ENCODE measurements around the gene THSD7B. TPM values are rescaled to one million over a fixed set of nuclear protein-coding genes. Genes with fewer than 3 reads are reported as not detected.

The THSD7B gene
- total and polyA plus RNA-seq, 2 of the 8 experiments (the other 6 are each of a cell fraction or from before 2014, with no cell fraction given): 0.60 to 2.9 TPM

GRCh38 chr2:136891100-136891499, 125.8 kb downstream of the THSD7B start:
- no peak overlapping the region for H2AFZ ChIP-seq (ENCODE audit: low read length)
- H4K5ac ChIP-seq (ENCODE audit: insufficient read length, low read depth, low read length): no peak overlapping the region
- 71% methylated on average over 1 of the region's 1 CpG; no CpG with 5 or more reads in 1 of the 2 experiments for WGBS, 2 experiments (ENCODE audit: extremely low coverage in 1 of 2, insufficient coverage in 1 of 2, insufficient read length in 1 of 2, insufficient replicate concordance in 2 of 2, low coverage in 1 of 2, low lambda C conversion rate in 2 of 2, missing lambda C conversion rate in 1 of 2)
- no peak overlapping the region for H3K4ac ChIP-seq (replicated peaks; ENCODE audit: insufficient read length, low read depth, low read length)
- no peak overlapping the region for H2BK12ac ChIP-seq (ENCODE audit: low read depth, low read length)
- DNase-seq (ENCODE audit: low read depth in 1 of 2, low spot score in 2 of 2) (no peak), FAIRE-seq (no peak)
- H3K79me2 ChIP-seq (ENCODE audit: control insufficient read depth in 1 of 2, insufficient read depth in 2 of 2, low read length in 2 of 2): no peaks in the 10 kb centered on the region
- no peak overlapping the region for H2BK20ac ChIP-seq (ENCODE audit: low read length)
- no peak overlapping the region for H3K4me2 ChIP-seq (ENCODE audit: insufficient read depth in 1 of 2, low read depth in 2 of 2, low read length in 2 of 2)
- H3K9me3 ChIP-seq (ENCODE audit: insufficient read depth in 2 of 2, low read depth in 1 of 2, low read length in 1 of 2): no peaks in the 10 kb centered on the region
- H3K14ac ChIP-seq (ENCODE audit: insufficient read length): no peak overlapping the region
- H3K4me1 ChIP-seq (replicated peaks in 1 of 4; ENCODE audit: control insufficient read depth in 3 of 4, insufficient read depth in 4 of 4, low read length in 3 of 4): no peaks in the 10 kb centered on the region
- no peak overlapping the region for H4K91ac ChIP-seq (replicated peaks; ENCODE audit: insufficient read length, low read length)
- no peak overlapping the region for H2BK120ac ChIP-seq (replicated peaks; ENCODE audit: low read depth, low read length)
- no peak overlapping the region for H3K18ac ChIP-seq (ENCODE audit: extremely low read depth, low read length)
- H3K4me3 ChIP-seq (ENCODE audit: extremely low read depth in 1 of 4, insufficient read depth in 2 of 4, low read depth in 3 of 4, low read length in 4 of 4): no peak overlapping the region
- no peak overlapping the region for H3K23ac ChIP-seq (ENCODE audit: insufficient read length)
- no peak overlapping the region for H2AK5ac ChIP-seq (ENCODE audit: low read depth, low read length)
- no peaks in the 10 kb centered on the region for H3K23me2 ChIP-seq (ENCODE audit: low read depth, low read length)
- H2BK15ac ChIP-seq (ENCODE audit: low read length): no peak overlapping the region
- H3K9ac ChIP-seq (replicated peaks in 1 of 4; ENCODE audit: extremely low read depth in 1 of 4, low read depth in 3 of 4, low read length in 3 of 4): no peak overlapping the region
- H2BK5ac ChIP-seq (ENCODE audit: low read depth, low read length): no peak overlapping the region
- H3K79me1 ChIP-seq (ENCODE audit: low read depth, low read length): no peaks in the 10 kb centered on the region
- H3K27me3 ChIP-seq (replicated peaks in 1 of 4; ENCODE audit: control insufficient read depth in 3 of 4, extremely low read depth in 1 of 4, insufficient read depth in 3 of 4, low read length in 3 of 4): peaks cover 0 to 1% (median 0%) of the 10 kb centered on the region in 4 experiments; a peak in 1 of 7 replicates
- no peaks in the 10 kb centered on the region for H3K36me3 ChIP-seq (ENCODE audit: control insufficient read depth in 2 of 4, insufficient read depth in 4 of 4, low read length in 3 of 4)
- H4K8ac ChIP-seq (ENCODE audit: extremely low read depth, insufficient read depth, low read length): no peak overlapping the region
- no peaks in the 10 kb centered on the region for H4K20me1 ChIP-seq (replicated peaks in 1 of 2; ENCODE audit: control insufficient read depth in 1 of 2, insufficient read depth in 2 of 2, low read length in 2 of 2)
- no peak overlapping the region for H3K56ac ChIP-seq (replicated peaks; ENCODE audit: insufficient read length, low read depth, low read length)
- ChIA-PET POLR2A (ENCODE audit: partially characterized antibody) (no interaction called here), CTCF (ENCODE audit: partially characterized antibody) (interaction anchor here (1.1 to 1.8 kb wide), 3 partner anchors 9 to 152 kb away, joined by 3 to 7 read pairs (median 3); no protein-coding TSS in a partner anchor)
- no peak overlapping the region for H3K27ac ChIP-seq (ENCODE audit: low read depth, low read length)
- TF ChIP-seq, protein P1, sequence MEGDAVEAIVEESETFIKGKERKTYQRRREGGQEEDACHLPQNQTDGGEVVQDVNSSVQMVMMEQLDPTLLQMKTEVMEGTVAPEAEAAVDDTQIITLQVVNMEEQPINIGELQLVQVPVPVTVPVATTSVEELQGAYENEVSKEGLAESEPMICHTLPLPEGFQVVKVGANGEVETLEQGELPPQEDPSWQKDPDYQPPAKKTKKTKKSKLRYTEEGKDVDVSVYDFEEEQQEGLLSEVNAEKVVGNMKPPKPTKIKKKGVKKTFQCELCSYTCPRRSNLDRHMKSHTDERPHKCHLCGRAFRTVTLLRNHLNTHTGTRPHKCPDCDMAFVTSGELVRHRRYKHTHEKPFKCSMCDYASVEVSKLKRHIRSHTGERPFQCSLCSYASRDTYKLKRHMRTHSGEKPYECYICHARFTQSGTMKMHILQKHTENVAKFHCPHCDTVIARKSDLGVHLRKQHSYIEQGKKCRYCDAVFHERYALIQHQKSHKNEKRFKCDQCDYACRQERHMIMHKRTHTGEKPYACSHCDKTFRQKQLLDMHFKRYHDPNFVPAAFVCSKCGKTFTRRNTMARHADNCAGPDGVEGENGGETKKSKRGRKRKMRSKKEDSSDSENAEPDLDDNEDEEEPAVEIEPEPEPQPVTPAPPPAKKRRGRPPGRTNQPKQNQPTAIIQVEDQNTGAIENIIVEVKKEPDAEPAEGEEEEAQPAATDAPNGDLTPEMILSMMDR (IDR thresholded peaks at IDR 0.05; ENCODE audit: control extremely low read depth in 1 of 3, insufficient read depth in 1 of 3, low read depth in 1 of 3, low read length in 3 of 3): no peak
- no peak for TF ChIP-seq HDAC2 (IDR thresholded peaks at IDR 0.05; ENCODE audit: borderline replicate concordance in 1 of 2, low read depth in 2 of 2, low read length in 2 of 2)
- no peak for TF ChIP-seq SIN3A (conservative IDR thresholded peaks at IDR 0.05 in 1 of 2, IDR thresholded peaks at IDR 0.05 in 1 of 2; ENCODE audit: low read depth in 1 of 2, low read length in 2 of 2)
- no peak for TF ChIP-seq CEBPB (IDR thresholded peaks at IDR 0.05; ENCODE audit: low read depth, low read length)
- no peak for TF ChIP-seq ATF3 (IDR thresholded peaks at IDR 0.05; ENCODE audit: insufficient read depth, low read depth, low read length)
- no peak for TF ChIP-seq SP2 (IDR thresholded peaks at IDR 0.05; ENCODE audit: low read length)
- TF ChIP-seq CBX8 (IDR thresholded peaks at IDR 0.05; ENCODE audit: borderline replicate concordance, low read depth, low read length): no peak
- TF ChIP-seq MAFK (IDR thresholded peaks at IDR 0.05; ENCODE audit: low read depth, low read length): no peak
- TF ChIP-seq NANOG (IDR thresholded peaks at IDR 0.05; ENCODE audit: insufficient read depth, low read depth, low read length, poor library complexity, severe bottlenecking): no peak
- TF ChIP-seq JUN (IDR thresholded peaks at IDR 0.05; ENCODE audit: low read depth, low read length): no peak
- no peak for TF ChIP-seq YY1 (IDR thresholded peaks at IDR 0.05; ENCODE audit: low read depth, low read length)
